ENCODE results near the gene XXYLT1. TPM values are rescaled to one million over a fixed set of nuclear protein-coding genes. Genes with fewer than 3 reads are reported as not detected.

Gene XXYLT1
- polyA plus RNA-seq, 1 donor (not counting 4 experiments of a cell fraction or from before 2014, with no cell fraction given), result 11.1 TPM

- no peak overlapping the region for H3K4me2 ChIP-seq (ENCODE audit: control insufficient read depth, extremely low read depth, insufficient read depth, low read depth, low read length)
- no peak overlapping the region for H2AFZ ChIP-seq (ENCODE audit: control insufficient read depth, low read length)
- no peak overlapping the region for H3K9ac ChIP-seq (ENCODE audit: control insufficient read depth, extremely low read depth, insufficient read depth, low read length)
- H3K27me3 ChIP-seq (ENCODE audit: control insufficient read depth, extremely low read depth, insufficient read depth, low read length), result no peaks in the 10 kb centered on the region
- no peak for TF ChIP-seq EZH2 (IDR thresholded peaks at IDR 0.05; ENCODE audit: low read length)
- TF ChIP-seq, protein P1, sequence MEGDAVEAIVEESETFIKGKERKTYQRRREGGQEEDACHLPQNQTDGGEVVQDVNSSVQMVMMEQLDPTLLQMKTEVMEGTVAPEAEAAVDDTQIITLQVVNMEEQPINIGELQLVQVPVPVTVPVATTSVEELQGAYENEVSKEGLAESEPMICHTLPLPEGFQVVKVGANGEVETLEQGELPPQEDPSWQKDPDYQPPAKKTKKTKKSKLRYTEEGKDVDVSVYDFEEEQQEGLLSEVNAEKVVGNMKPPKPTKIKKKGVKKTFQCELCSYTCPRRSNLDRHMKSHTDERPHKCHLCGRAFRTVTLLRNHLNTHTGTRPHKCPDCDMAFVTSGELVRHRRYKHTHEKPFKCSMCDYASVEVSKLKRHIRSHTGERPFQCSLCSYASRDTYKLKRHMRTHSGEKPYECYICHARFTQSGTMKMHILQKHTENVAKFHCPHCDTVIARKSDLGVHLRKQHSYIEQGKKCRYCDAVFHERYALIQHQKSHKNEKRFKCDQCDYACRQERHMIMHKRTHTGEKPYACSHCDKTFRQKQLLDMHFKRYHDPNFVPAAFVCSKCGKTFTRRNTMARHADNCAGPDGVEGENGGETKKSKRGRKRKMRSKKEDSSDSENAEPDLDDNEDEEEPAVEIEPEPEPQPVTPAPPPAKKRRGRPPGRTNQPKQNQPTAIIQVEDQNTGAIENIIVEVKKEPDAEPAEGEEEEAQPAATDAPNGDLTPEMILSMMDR (optimal IDR thresholded peaks at IDR 0.05 in 1 of 3, IDR thresholded peaks at IDR 0.05 in 1 of 3, conservative IDR thresholded peaks at IDR 0.05 in 1 of 3; ENCODE audit: extremely low read depth in 1 of 3, insufficient read depth in 2 of 3, low read length in 3 of 3), result no peak
- H4K20me1 ChIP-seq (ENCODE audit: control insufficient read depth, extremely low read depth, insufficient read depth, low read length), result no peaks in the 10 kb centered on the region
- no peaks in the 10 kb centered on the region for H3K36me3 ChIP-seq (ENCODE audit: control insufficient read depth in 2 of 2, extremely low read depth in 1 of 2, insufficient read depth in 2 of 2, low read length in 2 of 2)
- no peak overlapping the region for H3K4me3 ChIP-seq (ENCODE audit: control insufficient read depth in 2 of 3, extremely low read depth in 1 of 3, insufficient read depth in 2 of 3, low read depth in 1 of 3, low read length in 3 of 3)
- dilution Hi-C loops (cut with MboI; ENCODE audit: extremely low pct_ligation_motif_present, low sequenced_read_pairs), result no loop called here
- DNase-seq (ENCODE audit: low read depth, low spot score) (no peak), FAIRE-seq (no peak)
- no peaks in the 10 kb centered on the region for H3K79me2 ChIP-seq (ENCODE audit: control insufficient read depth, insufficient read depth, low read length)
- H3K27ac ChIP-seq (ENCODE audit: control insufficient read depth, insufficient read depth, low read length), result no peak overlapping the region
- peaks cover 10% of the 10 kb centered on the region for H3K4me1 ChIP-seq (ENCODE audit: control insufficient read depth, extremely low read depth, insufficient read depth, low read length)
- peaks cover 2% of the 10 kb centered on the region for H3K9me1 ChIP-seq (ENCODE audit: control insufficient read depth, extremely low read depth, insufficient read depth, low read length)
- no peaks in the 10 kb centered on the region for H3K9me3 ChIP-seq (ENCODE audit: control insufficient read depth, low read depth, low read length)
Measured at GRCh38 chr3:195164573-195165264, 106.2 kb downstream of the XXYLT1 start.

DNA sequence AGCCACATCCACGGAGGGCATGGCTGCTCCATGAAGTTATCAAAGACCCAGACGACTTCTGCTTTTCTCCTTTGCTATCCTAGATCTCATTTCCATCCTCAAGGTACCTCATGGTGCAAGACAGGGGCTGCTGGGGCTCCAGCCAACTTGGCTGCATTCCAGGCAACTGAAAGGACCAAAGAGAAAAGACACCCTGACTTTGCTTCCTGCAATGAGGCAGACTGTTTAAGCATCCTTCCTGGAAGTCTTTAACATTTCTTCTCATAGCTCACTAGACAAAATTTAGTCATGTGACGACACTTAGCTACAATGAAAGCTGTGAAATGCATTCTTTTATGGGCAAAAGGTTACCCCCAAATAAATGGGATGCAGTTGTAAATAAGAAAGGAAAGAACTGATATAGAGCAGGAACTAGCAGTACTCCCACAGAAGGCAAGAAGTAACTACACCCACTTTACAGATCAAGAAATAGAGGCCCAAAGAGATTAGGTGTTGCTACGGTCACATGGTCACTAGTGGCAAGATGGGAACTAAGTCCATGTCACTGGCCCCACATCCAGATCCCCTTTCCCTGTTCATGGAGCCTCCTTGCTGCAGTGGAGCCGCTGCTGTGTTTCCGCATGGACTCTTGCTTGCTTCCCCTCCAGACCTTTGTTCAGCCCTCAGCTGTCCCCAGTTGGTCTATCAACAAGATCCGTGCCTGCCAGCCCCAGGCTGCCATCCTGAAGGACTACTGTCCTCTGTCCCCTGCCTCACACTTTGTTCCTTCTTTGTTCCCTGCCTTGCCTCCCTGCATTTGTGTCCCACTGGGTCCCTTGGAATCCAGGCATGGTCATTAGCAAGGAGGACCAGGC, 107.0 kb downstream of the XXYLT1 start:
- dilution Hi-C loops (cut with MboI; ENCODE audit: extremely low pct_ligation_motif_present, low sequenced_read_pairs), result no loop called here
- Histone ChIP-seq H3K79me2 (ENCODE audit: control insufficient read depth, insufficient read depth, low read length) (no peaks in the 10 kb centered on the region), H3K36me3 (ENCODE audit: control insufficient read depth in 2 of 2, extremely low read depth in 1 of 2, insufficient read depth in 2 of 2, low read length in 2 of 2) (no peaks in the 10 kb centered on the region), H3K9ac (ENCODE audit: control insufficient read depth, extremely low read depth, insufficient read depth, low read length) (no peak overlapping the region), H3K9me3 (ENCODE audit: control insufficient read depth, low read depth, low read length) (no peaks in the 10 kb centered on the region), H2AFZ (ENCODE audit: control insufficient read depth, low read length) (no peak overlapping the region), H3K27ac (ENCODE audit: control insufficient read depth, insufficient read depth, low read length) (no peak overlapping the region), H4K20me1 (ENCODE audit: control insufficient read depth, extremely low read depth, insufficient read depth, low read length) (no peaks in the 10 kb centered on the region), H3K27me3 (ENCODE audit: control insufficient read depth, extremely low read depth, insufficient read depth, low read length) (no peaks in the 10 kb centered on the region), H3K4me2 (ENCODE audit: control insufficient read depth, extremely low read depth, insufficient read depth, low read depth, low read length) (no peak overlapping the region), H3K4me3 (ENCODE audit: control insufficient read depth in 2 of 3, extremely low read depth in 1 of 3, insufficient read depth in 2 of 3, low read depth in 1 of 3, low read length in 3 of 3) (no peak overlapping the region), H3K4me1 (ENCODE audit: control insufficient read depth, extremely low read depth, insufficient read depth, low read length) (peaks cover 10% of the 10 kb centered on the region), H3K9me1 (ENCODE audit: control insufficient read depth, extremely low read depth, insufficient read depth, low read length) (peaks cover 2% of the 10 kb centered on the region)
- FAIRE-seq (no peak), DNase-seq (ENCODE audit: low read depth, low spot score) (no peak)
- TF ChIP-seq, protein P1 (optimal IDR thresholded peaks at IDR 0.05 in 1 of 3, IDR thresholded peaks at IDR 0.05 in 1 of 3, conservative IDR thresholded peaks at IDR 0.05 in 1 of 3; ENCODE audit: extremely low read depth in 1 of 3, insufficient read depth in 2 of 3, low read length in 3 of 3), result no peak
- TF ChIP-seq EZH2 (IDR thresholded peaks at IDR 0.05; ENCODE audit: low read length), result no peak
